T-cell (primary cell): ENCODE data around the gene TICAM2. TPM values are rescaled to one million over a fixed set of nuclear protein-coding genes. Genes with fewer than 3 reads are reported as not detected.

Experiments used
- ATAC-seq, 4 experiments: fragments of 200-7000 bp in 3 of 4; fragments of 150-1000 bp in 1 of 4; cut with Tn5 transposase; replicated peaks in 1 of 4; 1 replicate in 3 of 4; 2 replicates in 1 of 4; pipeline ENCODE4 v1.10.0; 2021; ENCODE audit warnings: moderate library complexity in 3 of 4, mild to moderate bottlenecking in 2 of 4, moderate number of reproducible peaks in 1 of 4
- CTCF ChIA-PET, 2 donors: fragments of 300-600 bp; sonication (Branson Sonifier 250); formaldehyde crosslinking; loops; one replicate each; lab custom pipeline; 2022; ENCODE audit warnings: antibody characterized with exemption in 2 of 2; lab: Charles Lee
- POLR2A ChIA-PET, 2 donors: fragments of 300-600 bp; sonication (Branson Sonifier 250); formaldehyde crosslinking; loops; one replicate each; lab custom pipeline; 2022; ENCODE audit warnings: antibody characterized with exemption in 2 of 2; lab: Charles Lee
- DNase-seq, 35 experiments: peaks; one replicate each; pipeline versions ENCODE4 v3.0.0 to v3.0.0-alpha.2; 2013 to 2023
- H3K27ac ChIP-seq: one replicate; pipeline ENCODE4 v1.5.1; 2013; ENCODE audit warnings: low read length
- H3K27me3 ChIP-seq, 2 experiments: replicated peaks in 1 of 2; 1 replicate in 1 of 2; 2 replicates in 1 of 2; pipeline versions ENCODE4 v1.6.1 to v1.7.0; 2013; ENCODE audit warnings: low read length in 1 of 2, mixed read lengths in 1 of 2; ENCODE audit not compliant: control insufficient read depth in 2 of 2, insufficient read depth in 2 of 2; ENCODE audit errors: extremely low read depth in 1 of 2
- H3K36me3 ChIP-seq, 2 donors: 1 replicate in 1 of 2; 2 replicates in 1 of 2; pipeline versions ENCODE4 v1.6.1 to v1.7.0; 2013; ENCODE audit warnings: low read length in 1 of 2; ENCODE audit not compliant: control insufficient read depth in 2 of 2, insufficient read depth in 1 of 2; ENCODE audit errors: extremely low read depth in 1 of 2
- H3K4me1 ChIP-seq, 2 experiments: 1 replicate in 1 of 2; 2 replicates in 1 of 2; pipeline versions ENCODE4 v1.6.1 to v1.7.0; 2013; ENCODE audit warnings: low read length in 2 of 2, mixed read lengths in 1 of 2; ENCODE audit not compliant: insufficient read depth in 2 of 2, control insufficient read depth in 1 of 2; ENCODE audit errors: extremely low read depth in 1 of 2
- H3K4me3 ChIP-seq, 2 donors: 1 replicate in 1 of 2; 2 replicates in 1 of 2; pipeline versions ENCODE4 v1.5.1 to v1.7.0; 2013; ENCODE audit warnings: mild to moderate bottlenecking in 2 of 2, low read length in 1 of 2, moderate library complexity in 1 of 2; ENCODE audit not compliant: control insufficient read depth in 1 of 2; ENCODE audit errors: extremely low read depth in 1 of 2
- H3K9me3 ChIP-seq: 2 replicates; pipeline ENCODE4 v1.7.0; 2013
- H3K27ac Mint-ChIP-seq, 2 donors: one replicate each; pipeline ENCODE4 v1.8.0; 2020 to 2021; ENCODE audit warnings: mild to moderate bottlenecking in 2 of 2, mixed read lengths in 2 of 2
- H3K27me3 Mint-ChIP-seq, 2 donors: one replicate each; pipeline ENCODE4 v1.8.0; 2021 to 2022; ENCODE audit warnings: mixed read lengths in 2 of 2
- H3K36me3 Mint-ChIP-seq: one replicate; pipeline ENCODE4 v1.8.0; 2021; ENCODE audit warnings: mixed read lengths
- H3K4me1 Mint-ChIP-seq, 3 donors: one replicate each; pipeline ENCODE4 v1.8.0; 2020 to 2022; ENCODE audit warnings: mixed read lengths in 3 of 3, mild to moderate bottlenecking in 1 of 3
- H3K4me3 Mint-ChIP-seq, 3 donors: one replicate each; pipeline ENCODE4 v1.8.0; 2020 to 2022; ENCODE audit warnings: mild to moderate bottlenecking in 3 of 3, mixed read lengths in 3 of 3, moderate library complexity in 3 of 3
- H3K9me3 Mint-ChIP-seq, 3 donors: one replicate each; pipeline ENCODE4 v1.8.0; 2020 to 2022; ENCODE audit warnings: mixed read lengths in 3 of 3
- WGBS: methylation state at CpG from one replicate; pipeline ENCODE4 v1.1.5; 2013; ENCODE audit warnings: missing lambda C conversion rate; ENCODE audit not compliant: insufficient coverage; 5-methylcytosine and 5-hydroxymethylcytosine counted together
- total RNA-seq, 35 experiments: library from RNA in 6 of 35; stranded (reverse) in 6 of 35; fragments of 120-200 nt in 1 of 35; gene quantifications; one replicate each; pipeline versions ENCODE4 v1.2.1 to v1.2.4 and lab custom pipeline; 2013 to 2026

Gene TICAM2
- total RNA-seq, 5 donors from 2014 or later (not counting 1 experiment from before 2014, with no cell fraction given): 0.51 to 1.7 (median 0.82) TPM

DNA sequence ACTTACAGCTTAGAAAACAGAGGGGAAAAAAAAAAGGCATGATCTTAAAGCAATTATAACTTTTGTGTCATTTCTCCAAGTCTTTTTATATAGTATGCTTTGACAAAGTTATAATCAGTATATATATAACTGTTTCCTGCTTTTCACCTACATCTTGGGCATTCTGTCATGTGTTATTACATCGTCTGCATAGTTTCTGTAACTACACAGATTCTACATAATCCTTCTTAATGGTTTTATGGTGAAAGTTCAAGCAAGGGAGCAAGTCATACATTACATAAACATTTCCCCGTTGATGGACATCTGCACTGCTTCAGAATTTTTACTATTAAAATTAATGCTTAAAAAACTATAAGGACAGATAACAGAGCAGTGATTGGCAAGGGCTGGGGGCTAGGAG, 69.8 kb downstream of the TICAM2 start:
- peaks cover 76 to 86% (median 85%) of the 10 kb centered on the region in 3 donors for H3K4me1 Mint-ChIP-seq
- no CpG with 5 or more reads among the region's 2 CpGs for WGBS
- H3K36me3 Mint-ChIP-seq: peaks cover 60% of the 10 kb centered on the region
- Histone ChIP-seq H3K9me3 (no peaks in the 10 kb centered on the region), H3K4me1 (peaks cover 0 to 10% of the 10 kb centered on the region in 2 experiments), H3K36me3 (peaks cover 0 to 13% of the 10 kb centered on the region in 2 donors), H3K27ac (no peak overlapping the region), H3K4me3 (no peak overlapping the region), H3K27me3 (no peaks in the 10 kb centered on the region)
- DNase-seq: no peak
- no peak for ATAC-seq
- no peaks in the 10 kb centered on the region for H3K9me3 Mint-ChIP-seq
- ChIA-PET POLR2A (interaction anchor here (0.6 to 0.8 kb wide), 3 partner anchors 10 to 60 kb away, joined by 3 read pairs; no protein-coding TSS in a partner anchor), CTCF (interaction anchor here in 1 of 2 donors (0.7 kb wide), 2 partner anchors 12 to 32 kb away, joined by 3 read pairs; no protein-coding TSS in a partner anchor)
- H3K27ac Mint-ChIP-seq: no peak overlapping the region
- no peak overlapping the region for H3K4me3 Mint-ChIP-seq
- H3K27me3 Mint-ChIP-seq: no peaks in the 10 kb centered on the region

DNA sequence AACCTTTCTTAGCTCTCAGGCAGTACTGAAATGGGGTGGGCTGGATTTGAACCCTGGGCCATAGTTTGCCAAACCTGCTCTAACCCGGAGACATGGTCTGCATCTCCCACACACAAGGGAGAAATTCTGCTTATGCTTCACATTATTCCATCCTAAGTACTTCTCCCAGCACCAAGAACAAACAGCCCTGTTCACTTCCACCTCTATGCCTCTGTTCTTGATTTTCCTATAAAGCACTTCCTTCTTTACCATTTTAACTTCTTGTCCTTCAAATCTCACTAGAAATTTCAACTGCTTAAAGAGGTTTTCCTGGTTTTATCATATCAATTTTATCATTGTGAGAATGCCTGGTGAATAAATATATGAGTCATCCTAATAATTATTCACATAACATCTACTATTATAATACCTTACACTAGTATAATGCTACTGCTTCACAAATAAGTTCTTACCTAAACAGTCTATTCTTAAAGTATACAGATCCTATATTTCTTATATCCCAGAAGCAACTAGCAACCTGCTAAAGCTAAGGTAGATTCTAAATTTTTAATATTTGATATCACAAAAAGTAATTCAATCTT, 70.4 kb downstream of the TICAM2 start:
- H3K27me3 ChIP-seq: no peaks in the 10 kb centered on the region
- ChIA-PET CTCF (interaction anchor here (0.6 to 0.7 kb wide), 3 partner anchors 12 to 43 kb away, joined by 3 to 6 read pairs (median 3); no protein-coding TSS in a partner anchor), POLR2A (interaction anchor here (0.6 to 0.8 kb wide), 3 partner anchors 9 to 60 kb away, joined by 3 read pairs; no protein-coding TSS in a partner anchor)
- H3K4me1 ChIP-seq: peaks cover 0 to 8% of the 10 kb centered on the region in 2 experiments
- H3K27ac ChIP-seq: no peak overlapping the region
- Mint-ChIP-seq H3K27ac (no peak overlapping the region), H3K9me3 (no peaks in the 10 kb centered on the region), H3K36me3 (peaks cover 57% of the 10 kb centered on the region), H3K4me1 (peaks cover 71 to 83% (median 83%) of the 10 kb centered on the region in 3 donors), H3K4me3 (peak overlapping the region in 1 of 3 donors; percentile 17), H3K27me3 (no peaks in the 10 kb centered on the region)
- H3K36me3 ChIP-seq: peaks cover 0 to 10% of the 10 kb centered on the region in 2 donors
- ATAC-seq (no peak), DNase-seq (no peak)
- H3K9me3 ChIP-seq: no peaks in the 10 kb centered on the region
- WGBS: 100% methylated on average over 1 of the region's 1 CpG
- no peak overlapping the region for H3K4me3 ChIP-seq

DNA sequence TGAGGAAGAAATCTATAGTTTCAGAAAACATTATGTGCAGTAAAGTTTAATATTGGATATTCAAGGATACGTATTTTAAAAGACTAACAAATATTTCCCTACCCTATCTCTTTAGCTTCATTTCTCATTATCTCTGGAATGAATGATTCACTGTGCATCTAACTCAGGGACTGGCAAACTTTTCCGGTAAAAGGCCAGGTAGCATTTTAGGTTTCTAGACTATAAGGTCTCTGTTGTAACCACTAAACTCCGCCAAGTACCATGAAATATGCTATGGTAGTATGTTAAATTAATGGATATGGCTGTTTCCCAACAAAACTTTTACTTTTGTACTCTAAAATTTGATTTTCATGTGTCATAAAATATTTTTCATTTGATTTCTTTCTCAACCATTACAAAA, 70.9 kb downstream of the TICAM2 start:
- Mint-ChIP-seq H3K9me3 (no peaks in the 10 kb centered on the region), H3K4me1 (peaks cover 71 to 83% (median 83%) of the 10 kb centered on the region in 3 donors), H3K36me3 (peaks cover 57% of the 10 kb centered on the region), H3K27ac (no peak overlapping the region), H3K4me3 (peak overlapping the region in 1 of 3 donors; percentile 17), H3K27me3 (no peaks in the 10 kb centered on the region)
- H3K27ac ChIP-seq: no peak overlapping the region
- H3K27me3 ChIP-seq: no peaks in the 10 kb centered on the region
- ChIA-PET POLR2A (no interaction called here), CTCF (no interaction called here)
- peaks cover 0 to 7% of the 10 kb centered on the region in 2 experiments for H3K4me1 ChIP-seq
- WGBS: no CpG with 5 or more reads among the region's 3 CpGs
- DNase-seq: no peak
- no peak for ATAC-seq
- no peaks in the 10 kb centered on the region for H3K9me3 ChIP-seq
- H3K36me3 ChIP-seq: peaks cover 0 to 11% of the 10 kb centered on the region in 2 donors
- H3K4me3 ChIP-seq: no peak overlapping the region

DNA sequence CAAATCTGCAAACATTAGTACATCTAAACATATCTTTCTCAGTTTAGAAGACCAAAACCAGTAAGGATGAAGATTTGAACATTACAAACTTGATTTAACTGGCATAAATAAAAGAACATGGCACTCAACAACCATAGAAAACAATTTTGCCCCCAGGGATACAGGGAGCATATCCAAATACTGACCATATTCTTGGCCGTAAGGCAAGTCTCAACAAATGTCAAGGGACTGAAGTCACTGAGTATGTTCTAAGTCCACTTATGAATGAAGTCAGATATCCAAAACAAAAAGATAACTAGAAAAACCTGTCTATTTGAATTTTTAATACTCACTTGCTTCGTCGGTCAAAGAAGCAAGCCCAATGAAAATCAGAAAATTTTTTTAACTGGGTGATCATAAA, 71.9 kb downstream of the TICAM2 start:
- Mint-ChIP-seq H3K36me3 (peaks cover 53% of the 10 kb centered on the region), H3K4me3 (no peak overlapping the region), H3K4me1 (peaks cover 63 to 79% (median 76%) of the 10 kb centered on the region in 3 donors), H3K27me3 (no peaks in the 10 kb centered on the region), H3K27ac (no peak overlapping the region), H3K9me3 (no peaks in the 10 kb centered on the region)
- Histone ChIP-seq H3K27me3 (no peaks in the 10 kb centered on the region), H3K27ac (no peak overlapping the region), H3K4me3 (no peak overlapping the region), H3K4me1 (peaks cover 0 to 7% of the 10 kb centered on the region in 2 experiments), H3K36me3 (peaks cover 0 to 12% of the 10 kb centered on the region in 2 donors), H3K9me3 (no peaks in the 10 kb centered on the region)
- DNase-seq: no peak
- whole genome bisulfite sequencing: 80% methylated on average over 1 of the region's 3 CpGs
- ChIA-PET CTCF (interaction anchor here in 1 of 2 donors (0.7 kb wide), 1 partner anchor 22 kb away, joined by 3 read pairs; no protein-coding TSS in a partner anchor), POLR2A (no interaction called here)
- no peak for ATAC-seq

Other genes with a start within 250 kb of the TICAM2 start
- gene FEM1C, start 57.7 kb downstream of the TICAM2 start, total RNA-seq: 10 to 100 TPM; 14.2 to 30.3 (median 15.3) TPM
- 10 to 100 TPM; 43.2 to 58.0 (median 57.7) TPM for gene TMED7, start 23.6 kb upstream of the TICAM2 start, total RNA-seq
- under 1 TPM in 2 of 5 donors, not detected in 3; 0.23 to 0.82 TPM for gene CDO1, start 214.2 kb upstream of the TICAM2 start, total RNA-seq
- 10 to 100 TPM; 55.2 to 61.4 (median 58.9) TPM for gene ATG12, start 239.1 kb upstream of the TICAM2 start, total RNA-seq
- gene AP3S1, start 239.5 kb upstream of the TICAM2 start, total RNA-seq: 10 to 100 TPM; 36.4 to 44.2 (median 39.2) TPM